Activated naive CD8-positive, alpha-beta T cell treated with anti-CD3 and anti-CD28 coated beads, Interleukin-2, amount 50 U/mL, for 24 hours (primary cell): Measurements from ENCODE around the gene SUPT20HL1.

ENCODE experiments used
- ATAC-seq: fragments of 150-1000 bp; cut with Tn5 transposase; one replicate; pipeline ENCODE4 v1.10.0; 2021
- DNase-seq: peaks from one replicate; pipeline ENCODE4 v3.0.0; 2021
- H3K27ac Mint-ChIP-seq: one replicate; pipeline ENCODE4 v1.8.0; 2021; ENCODE audit warnings: mild to moderate bottlenecking, mixed read lengths
- H3K27me3 Mint-ChIP-seq: one replicate; pipeline ENCODE4 v1.8.0; 2021; ENCODE audit warnings: mixed read lengths
- H3K36me3 Mint-ChIP-seq: one replicate; pipeline ENCODE4 v1.8.0; 2021; ENCODE audit warnings: low read depth, mixed read lengths
- H3K4me1 Mint-ChIP-seq: one replicate; pipeline ENCODE4 v1.8.0; 2021; ENCODE audit warnings: mixed read lengths
- H3K4me3 Mint-ChIP-seq: one replicate; pipeline ENCODE4 v1.8.0; 2021; ENCODE audit warnings: mild to moderate bottlenecking, moderate library complexity, mixed read lengths
- H3K9me3 Mint-ChIP-seq: one replicate; pipeline ENCODE4 v1.8.0; 2021; ENCODE audit warnings: mixed read lengths

Gene SUPT20HL1

GRCh38 chrX:24399550-24399949 is 39.1 kb downstream of the SUPT20HL1 start:
- DNase-seq (no peak), ATAC-seq (no peak)
- no peak overlapping the region for H3K27ac Mint-ChIP-seq
- peaks cover 4% of the 10 kb centered on the region for H3K4me1 Mint-ChIP-seq
- H3K27me3 Mint-ChIP-seq: no peaks in the 10 kb centered on the region
- no peak overlapping the region for H3K4me3 Mint-ChIP-seq
- H3K9me3 Mint-ChIP-seq: no peaks in the 10 kb centered on the region
- H3K36me3 Mint-ChIP-seq: no peaks in the 10 kb centered on the region

- H3K36me3 Mint-ChIP-seq: no peaks in the 10 kb centered on the region
- ATAC-seq (no peak), DNase-seq (no peak)
- no peak overlapping the region for H3K27ac Mint-ChIP-seq
- H3K9me3 Mint-ChIP-seq: no peaks in the 10 kb centered on the region
- no peak overlapping the region for H3K4me3 Mint-ChIP-seq
- no peaks in the 10 kb centered on the region for H3K27me3 Mint-ChIP-seq
- H3K4me1 Mint-ChIP-seq: no peaks in the 10 kb centered on the region
Observed at GRCh38 chrX:24405959-24406358, 45.5 kb downstream of the SUPT20HL1 start.
